Tibial nerve (tissue), 4 donors: ENCODE results near the gene SPTBN1. TPM values are rescaled to one million over a fixed set of nuclear protein-coding genes. Genes with fewer than 3 reads are reported as not detected.

ENCODE experiments used
- DNase-seq, 2 donors: peaks; one replicate each; pipeline ENCODE4 v3.0.0-alpha.2; 2019; ENCODE audit warnings: low spot score in 2 of 2
- H3K27ac ChIP-seq, 4 donors: fragments of 200-600 bp; sonication (generic) in 3 of 4; one replicate each; pipeline ENCODE4 v1.5.1; 2017 to 2019; ENCODE audit warnings: mild to moderate bottlenecking in 1 of 4
- H3K27me3 ChIP-seq, 2 donors: fragments of 200-600 bp; sonication (generic) in 1 of 2; one replicate each; pipeline versions ENCODE4 v1.5.1 to v1.6.0; 2017 to 2019
- H3K36me3 ChIP-seq, 3 donors: fragments of 200-600 bp; sonication (generic); one replicate each; pipeline ENCODE4 v1.5.1; 2018 to 2019
- H3K4me1 ChIP-seq, 4 donors: fragments of 200-600 bp; sonication (generic) in 3 of 4; one replicate each; pipeline ENCODE4 v1.5.1; 2017 to 2019
- H3K4me3 ChIP-seq, 4 donors: fragments of 200-600 bp; sonication (generic) in 3 of 4; one replicate each; pipeline ENCODE4 v1.5.1; 2017 to 2019; ENCODE audit warnings: mild to moderate bottlenecking in 1 of 4, moderate library complexity in 1 of 4
- H3K9me3 ChIP-seq, 4 donors: fragments of 200-600 bp; sonication (generic) in 3 of 4; one replicate each; pipeline ENCODE4 v1.5.1; 2017 to 2019
- EP300 ChIP-seq, 2 donors: sonication (generic); formaldehyde crosslinking; IDR thresholded peaks; one replicate each; pipeline ENCODE4 v1.6.1; 2017; ENCODE audit warnings: antibody characterized with exemption in 2 of 2, mild to moderate bottlenecking in 1 of 2
- POLR2A ChIP-seq, 2 donors: fragments of 450-650 bp; IDR thresholded peaks; one replicate each; pipeline ENCODE4 v1.6.1; 2017; ENCODE audit warnings: antibody characterized with exemption in 2 of 2, mild to moderate bottlenecking in 2 of 2, moderate library complexity in 2 of 2
- WGBS, 2 donors: methylation state at CpG; one replicate each; pipeline ENCODE4 v1.1.5; 2018; 5-methylcytosine and 5-hydroxymethylcytosine counted together
- total RNA-seq, 4 donors: library from RNA; depleted of rRNA; stranded (reverse); fragments of >200 nt; gene quantifications; one replicate each; pipeline ENCODE4 v1.1.0, GENCODE V29; 2016
- TF ChIP-seq, protein P1 (sequence below), 5 experiments: fragments of 200-600 bp in 3 of 5; fragments of 450-650 bp in 2 of 5; sonication (generic) in 3 of 5; IDR thresholded peaks; one replicate each; pipeline ENCODE4 v1.5.1; 2016 to 2019; ENCODE audit warnings: antibody characterized with exemption in 5 of 5, mild to moderate bottlenecking in 3 of 5, moderate library complexity in 2 of 5

SPTBN1 gene
- total RNA-seq, 4 donors from 2014 or later = 670 to 967 (median 890) TPM

DNA sequence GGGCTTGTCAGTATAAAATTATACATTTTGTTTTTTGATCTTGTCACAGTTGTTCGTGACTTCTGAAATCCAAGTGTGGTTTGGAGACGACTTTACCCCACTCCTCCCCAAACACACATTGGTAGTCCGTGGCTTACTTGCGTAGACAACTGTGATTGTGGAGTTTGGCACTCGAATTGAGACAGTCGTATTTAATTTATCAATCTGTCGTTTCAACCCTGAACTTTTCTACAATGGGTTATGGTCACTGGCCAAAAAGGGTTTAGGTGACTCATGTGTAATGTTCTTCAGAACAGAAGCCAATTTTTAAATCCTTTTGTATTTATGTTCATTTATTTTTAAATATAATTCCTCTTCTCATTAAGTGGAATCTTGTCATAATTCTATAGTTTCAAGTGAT is 129.9 kb downstream of the SPTBN1 start:
- no peak for DNase-seq
- H3K9me3 ChIP-seq = no peaks in the 10 kb centered on the region
- H3K36me3 ChIP-seq = no peaks in the 10 kb centered on the region
- WGBS, 2 donors = 32 to 34% methylated on average over 7 of the region's 7 CpGs
- H3K4me3 ChIP-seq = no peak overlapping the region
- H3K4me1 ChIP-seq = peaks cover 0 to 99% (median 62%) of the 10 kb centered on the region in 4 donors
- no peaks in the 10 kb centered on the region for H3K27me3 ChIP-seq
- peak overlapping the region in 1 of 4 donors; percentile 1 for H3K27ac ChIP-seq
- TF ChIP-seq, protein P1, sequence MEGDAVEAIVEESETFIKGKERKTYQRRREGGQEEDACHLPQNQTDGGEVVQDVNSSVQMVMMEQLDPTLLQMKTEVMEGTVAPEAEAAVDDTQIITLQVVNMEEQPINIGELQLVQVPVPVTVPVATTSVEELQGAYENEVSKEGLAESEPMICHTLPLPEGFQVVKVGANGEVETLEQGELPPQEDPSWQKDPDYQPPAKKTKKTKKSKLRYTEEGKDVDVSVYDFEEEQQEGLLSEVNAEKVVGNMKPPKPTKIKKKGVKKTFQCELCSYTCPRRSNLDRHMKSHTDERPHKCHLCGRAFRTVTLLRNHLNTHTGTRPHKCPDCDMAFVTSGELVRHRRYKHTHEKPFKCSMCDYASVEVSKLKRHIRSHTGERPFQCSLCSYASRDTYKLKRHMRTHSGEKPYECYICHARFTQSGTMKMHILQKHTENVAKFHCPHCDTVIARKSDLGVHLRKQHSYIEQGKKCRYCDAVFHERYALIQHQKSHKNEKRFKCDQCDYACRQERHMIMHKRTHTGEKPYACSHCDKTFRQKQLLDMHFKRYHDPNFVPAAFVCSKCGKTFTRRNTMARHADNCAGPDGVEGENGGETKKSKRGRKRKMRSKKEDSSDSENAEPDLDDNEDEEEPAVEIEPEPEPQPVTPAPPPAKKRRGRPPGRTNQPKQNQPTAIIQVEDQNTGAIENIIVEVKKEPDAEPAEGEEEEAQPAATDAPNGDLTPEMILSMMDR (IDR thresholded peaks at IDR 0.05) = no peak
- TF ChIP-seq EP300 (IDR thresholded peaks at IDR 0.05) (no peak), POLR2A (IDR thresholded peaks at IDR 0.05) (no peak)

DNA sequence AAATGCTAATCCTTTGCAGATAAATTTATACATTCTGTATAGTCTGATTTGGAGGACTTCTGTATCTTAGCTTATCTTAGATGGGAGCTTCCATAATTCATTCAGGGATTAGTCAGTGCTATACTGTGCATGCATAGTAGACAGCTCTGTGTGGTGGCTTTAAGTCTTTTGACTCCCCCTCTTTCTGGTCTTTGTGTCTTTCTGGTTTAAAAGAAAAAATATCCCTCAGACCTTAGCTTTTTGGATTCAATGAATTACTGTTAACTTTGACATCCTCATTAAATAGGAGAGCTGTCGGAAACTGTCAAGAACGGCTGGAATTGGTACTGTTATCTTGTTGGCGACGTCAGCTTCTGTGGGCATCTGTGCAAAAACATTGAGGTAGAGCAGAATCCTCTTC is 130.4 kb downstream of the SPTBN1 start:
- 69 to 80% methylated on average over 4 of the region's 4 CpGs for WGBS, 2 donors
- H3K4me3 ChIP-seq = no peak overlapping the region
- no peaks in the 10 kb centered on the region for H3K36me3 ChIP-seq
- H3K4me1 ChIP-seq = peaks cover 0 to 99% (median 58%) of the 10 kb centered on the region in 4 donors
- DNase-seq = no peak
- H3K9me3 ChIP-seq = no peaks in the 10 kb centered on the region
- no peak overlapping the region for H3K27ac ChIP-seq
- TF ChIP-seq EP300 (IDR thresholded peaks at IDR 0.05) (no peak), POLR2A (IDR thresholded peaks at IDR 0.05) (no peak)
- TF ChIP-seq, protein P1 (IDR thresholded peaks at IDR 0.05) = no peak
- H3K27me3 ChIP-seq = no peaks in the 10 kb centered on the region

DNA sequence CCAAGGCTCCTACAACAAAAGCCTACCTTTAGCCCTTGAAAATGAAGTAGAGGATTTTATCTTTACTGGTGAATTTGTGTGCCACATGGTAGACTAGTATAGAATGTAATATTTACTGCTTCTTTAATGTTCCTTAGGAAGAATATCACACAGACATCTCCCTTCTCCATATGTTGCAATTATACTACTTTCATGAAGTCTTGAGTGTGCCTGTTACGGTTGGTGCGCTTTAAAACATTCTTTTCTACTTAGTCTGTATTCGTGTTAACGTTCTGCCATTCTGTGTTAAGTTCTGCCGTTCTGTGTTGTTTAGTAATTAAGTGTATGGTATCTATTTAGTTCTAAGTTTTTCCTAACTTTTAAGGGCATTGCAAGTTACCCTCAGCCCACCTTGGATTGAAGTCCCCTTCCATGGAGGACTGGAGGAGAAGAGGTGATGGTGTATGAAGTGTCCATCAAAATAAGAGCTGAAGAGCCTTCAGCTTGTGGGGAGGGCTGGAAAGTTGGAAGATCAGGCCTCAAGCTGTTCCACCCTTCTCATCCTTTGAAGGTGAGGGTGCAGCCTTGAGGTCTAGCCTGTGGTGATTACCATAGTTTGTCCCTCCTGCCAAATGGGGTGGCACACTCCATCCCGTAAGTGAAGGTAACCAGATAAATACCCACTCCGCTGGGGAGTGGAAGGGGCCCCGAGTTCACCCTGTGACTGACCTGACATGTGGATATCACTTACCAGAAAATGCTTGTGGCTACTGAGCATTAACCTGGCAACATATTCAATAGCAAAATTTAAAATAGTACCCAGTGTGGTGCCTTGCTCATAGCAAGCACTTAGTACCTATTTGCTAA is 131.3 kb downstream of the SPTBN1 start:
- no peak for TF ChIP-seq EP300 (IDR thresholded peaks at IDR 0.05)
- TF ChIP-seq, protein P1 (IDR thresholded peaks at IDR 0.05) = no peak
- TF ChIP-seq POLR2A (IDR thresholded peaks at IDR 0.05) = no peak
- Histone ChIP-seq H3K4me1 (peaks cover 0 to 100% (median 53%) of the 10 kb centered on the region in 4 donors), H3K27ac (no peak overlapping the region), H3K9me3 (no peaks in the 10 kb centered on the region), H3K27me3 (no peaks in the 10 kb centered on the region), H3K36me3 (no peaks in the 10 kb centered on the region), H3K4me3 (no peak overlapping the region)
- 85 to 92% methylated on average over 8 of the region's 8 CpGs for WGBS, 2 donors
- no peak for DNase-seq

DNA sequence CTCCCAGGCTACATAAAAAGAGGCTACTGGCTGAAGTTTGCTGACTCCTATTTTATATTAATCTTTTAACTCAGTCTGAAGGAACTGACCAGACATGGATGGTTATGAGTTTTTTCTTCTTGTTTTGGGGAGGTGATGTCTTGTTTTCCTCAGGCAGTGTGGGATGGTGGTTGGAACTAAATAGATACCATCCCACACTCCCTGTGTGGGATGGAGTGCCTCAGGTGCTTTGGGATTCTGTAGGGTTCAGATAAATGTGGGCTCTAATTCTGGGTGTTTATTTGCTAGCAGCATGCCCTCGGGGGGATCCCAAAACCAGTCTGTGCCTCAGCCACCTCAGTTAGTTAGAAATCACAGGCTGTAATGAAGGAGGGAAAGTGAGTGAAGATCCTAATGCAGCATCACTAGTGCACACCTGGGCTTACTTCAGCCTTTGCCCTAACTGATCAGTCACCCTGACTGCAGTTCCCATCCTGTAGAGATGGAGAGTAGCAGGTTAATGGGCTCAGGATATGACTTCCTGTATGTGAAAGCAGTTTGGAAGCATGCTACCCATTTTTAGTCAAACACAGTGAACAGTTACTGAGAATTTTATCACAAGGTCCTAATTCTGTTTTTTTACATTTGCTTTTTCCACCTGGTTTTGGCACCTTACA is 132.2 kb downstream of the SPTBN1 start:
- H3K9me3 ChIP-seq = no peaks in the 10 kb centered on the region
- H3K27ac ChIP-seq = peak overlapping the region in 1 of 4 donors; percentile 26
- TF ChIP-seq POLR2A (IDR thresholded peaks at IDR 0.05) (no peak), EP300 (IDR thresholded peaks at IDR 0.05) (no peak)
- TF ChIP-seq, protein P1 (IDR thresholded peaks at IDR 0.05) = no peak
- H3K4me1 ChIP-seq = peaks cover 0 to 97% (median 49%) of the 10 kb centered on the region in 4 donors
- H3K36me3 ChIP-seq = peaks cover 0 to 7% (median 0%) of the 10 kb centered on the region in 3 donors
- H3K27me3 ChIP-seq = no peaks in the 10 kb centered on the region
- 60% methylated on average over 1 of the region's 1 CpG for WGBS, 2 donors
- H3K4me3 ChIP-seq = no peak overlapping the region
- DNase-seq = no peak

DNA sequence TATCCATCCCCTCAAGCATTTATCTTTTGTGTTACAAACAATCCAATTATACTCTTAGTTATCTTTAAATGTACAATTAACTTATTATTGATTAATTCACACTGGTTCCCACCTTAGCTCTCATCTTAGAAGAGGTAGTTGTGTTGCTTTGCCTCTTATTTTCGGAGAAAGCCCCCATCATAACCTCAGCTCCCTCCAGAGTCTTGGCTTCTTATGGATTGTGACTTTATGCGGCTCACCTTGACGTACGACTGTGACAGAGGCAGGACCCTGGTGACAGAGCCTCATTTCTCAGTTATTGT is 132.9 kb downstream of the SPTBN1 start:
- Histone ChIP-seq H3K9me3 (no peaks in the 10 kb centered on the region), H3K4me3 (no peak overlapping the region), H3K27ac (peak overlapping the region in 3 of 4 donors; percentile 37 to 55 (median 46)), H3K36me3 (peaks cover 0 to 7% (median 0%) of the 10 kb centered on the region in 3 donors), H3K4me1 (peaks cover 0 to 91% (median 44%) of the 10 kb centered on the region in 4 donors), H3K27me3 (no peaks in the 10 kb centered on the region)
- no peak for DNase-seq
- TF ChIP-seq, protein P1 (IDR thresholded peaks at IDR 0.05) = no peak
- TF ChIP-seq EP300 (IDR thresholded peaks at IDR 0.05) = no peak
- TF ChIP-seq POLR2A (IDR thresholded peaks at IDR 0.05) = no peak
- 86 to 89% methylated on average over 4 of the region's 4 CpGs for WGBS, 2 donors
